A549 (cell line): ENCODE data around the gene CNOT10.

Source experiments
- EHF ChIP-seq: fragments of 250-450 bp; sonication (Bioruptor Pico); IDR thresholded peaks from 2 replicates; pipeline ENCODE4 v1.5.0; 2020; ENCODE audit warnings: mild to moderate bottlenecking
- EP300 ChIP-seq, 2 experiments: fragments of >200 bp; sonication (Bioruptor Twin); formaldehyde crosslinking; IDR thresholded peaks; 2 replicates in 1 of 2; 3 replicates in 1 of 2; pipeline ENCODE4 v1.6.1; 2016 to 2017
- JUNB ChIP-seq: fragments of >200 bp; sonication (Bioruptor Twin); formaldehyde crosslinking; IDR thresholded peaks from 2 replicates; pipeline ENCODE4 v1.6.1; 2016
- POLR2A ChIP-seq: IDR thresholded peaks from 2 replicates; pipeline ENCODE4 v1.6.1; 2012; ENCODE audit warnings: mild to moderate bottlenecking, low read length
- TF ChIP-seq, protein P1 (sequence below): fragments of >200 bp; sonication (Bioruptor Twin); formaldehyde crosslinking; IDR thresholded peaks from 3 replicates; pipeline ENCODE4 v1.5.1; 2016
- TF ChIP-seq, protein P2 (sequence below): IDR thresholded peaks from 2 replicates; pipeline ENCODE4 v1.6.1; 2012

DNA sequence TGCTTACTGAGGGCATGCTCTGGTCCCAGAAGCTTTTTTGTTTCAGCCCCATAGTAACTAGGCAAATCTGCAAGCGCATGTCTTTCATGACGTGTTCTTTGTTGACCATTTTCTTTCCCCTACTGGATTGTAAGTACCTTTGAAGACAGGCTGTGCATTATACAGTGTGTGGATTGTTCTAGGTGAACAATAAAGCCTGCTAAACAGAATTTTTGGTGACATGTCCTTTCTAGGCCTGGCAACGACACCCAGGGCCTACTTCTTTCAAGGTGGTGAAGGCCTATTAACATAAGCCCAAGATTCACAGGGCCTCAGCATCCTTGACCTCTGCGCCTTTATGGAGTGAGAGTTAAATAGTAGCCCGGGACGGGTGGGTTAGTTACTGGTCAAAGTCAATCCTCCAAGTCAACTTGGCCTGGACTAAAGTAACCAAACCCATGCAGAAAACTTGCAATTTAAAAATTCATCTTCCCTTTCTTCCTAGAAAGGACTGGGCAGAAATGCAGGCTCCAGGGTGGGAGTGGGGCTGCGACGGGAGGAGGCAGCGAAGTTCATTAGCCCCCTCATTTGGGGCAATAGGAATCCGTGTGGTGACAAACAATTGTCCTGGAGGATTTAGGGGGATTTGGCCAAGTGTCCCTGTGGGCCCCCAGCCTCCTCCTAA lies 95.2 kb downstream of the CNOT10 start:
- no peak for TF ChIP-seq POLR2A
- TF ChIP-seq, protein P1, sequence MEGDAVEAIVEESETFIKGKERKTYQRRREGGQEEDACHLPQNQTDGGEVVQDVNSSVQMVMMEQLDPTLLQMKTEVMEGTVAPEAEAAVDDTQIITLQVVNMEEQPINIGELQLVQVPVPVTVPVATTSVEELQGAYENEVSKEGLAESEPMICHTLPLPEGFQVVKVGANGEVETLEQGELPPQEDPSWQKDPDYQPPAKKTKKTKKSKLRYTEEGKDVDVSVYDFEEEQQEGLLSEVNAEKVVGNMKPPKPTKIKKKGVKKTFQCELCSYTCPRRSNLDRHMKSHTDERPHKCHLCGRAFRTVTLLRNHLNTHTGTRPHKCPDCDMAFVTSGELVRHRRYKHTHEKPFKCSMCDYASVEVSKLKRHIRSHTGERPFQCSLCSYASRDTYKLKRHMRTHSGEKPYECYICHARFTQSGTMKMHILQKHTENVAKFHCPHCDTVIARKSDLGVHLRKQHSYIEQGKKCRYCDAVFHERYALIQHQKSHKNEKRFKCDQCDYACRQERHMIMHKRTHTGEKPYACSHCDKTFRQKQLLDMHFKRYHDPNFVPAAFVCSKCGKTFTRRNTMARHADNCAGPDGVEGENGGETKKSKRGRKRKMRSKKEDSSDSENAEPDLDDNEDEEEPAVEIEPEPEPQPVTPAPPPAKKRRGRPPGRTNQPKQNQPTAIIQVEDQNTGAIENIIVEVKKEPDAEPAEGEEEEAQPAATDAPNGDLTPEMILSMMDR = no peak
- TF ChIP-seq JUNB = no peak
- TF ChIP-seq EP300 (IDR thresholded peaks at IDR 0.05) = no peak
- TF ChIP-seq, protein P2, sequence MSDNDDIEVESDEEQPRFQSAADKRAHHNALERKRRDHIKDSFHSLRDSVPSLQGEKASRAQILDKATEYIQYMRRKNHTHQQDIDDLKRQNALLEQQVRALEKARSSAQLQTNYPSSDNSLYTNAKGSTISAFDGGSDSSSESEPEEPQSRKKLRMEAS = no peak
- no peak for TF ChIP-seq EHF (CRISPR knock-in tag)
